Colonic mucosa (tissue), 4 donors: Measurements from ENCODE around the gene CCRL2. TPM values are rescaled to one million over a fixed set of nuclear protein-coding genes. Genes with fewer than 3 reads are reported as not detected.

Experiments used
- DNase-seq: peaks from one replicate; pipeline ENCODE4 v3.0.0-alpha.2; 2020
- H3K27ac ChIP-seq: fragments of 200-600 bp; one replicate; pipeline ENCODE4 v1.8.0; 2021
- H3K27me3 ChIP-seq: fragments of 200-600 bp; one replicate; pipeline ENCODE4 v1.8.0; 2021
- H3K36me3 ChIP-seq: fragments of 200-600 bp; one replicate; pipeline ENCODE4 v1.8.0; 2021
- H3K4me1 ChIP-seq: fragments of 200-600 bp; one replicate; pipeline ENCODE4 v1.8.0; 2021; ENCODE audit warnings: mild to moderate bottlenecking
- H3K4me3 ChIP-seq: fragments of 200-600 bp; one replicate; pipeline ENCODE4 v1.8.0; 2021
- H3K9ac ChIP-seq, 2 donors: one replicate each; pipeline ENCODE4 v1.7.0; 2013; ENCODE audit warnings: control low read depth in 2 of 2, low read depth in 2 of 2, low read length in 2 of 2
- H3K9me3 ChIP-seq: fragments of 200-600 bp; one replicate; pipeline ENCODE4 v1.8.0; 2021
- intact Hi-C: fragments of 100-400 bp; cut with DNase I; formaldehyde crosslinking; loops from one replicate; pipeline ENCODE4 v1.14.1; 2022
- total RNA-seq, 2 donors: library from RNA; stranded (reverse); fragmentation: NEBNext Ultra II Directional in 1 of 2; extraction: Animal tissue kit (Norgen Biotek cat#: 25700) in 1 of 2; gene quantifications; one replicate each; pipeline ENCODE4 v1.2.1, GENCODE V29; 2021
- TF ChIP-seq, protein P1 (sequence below): fragments of 200-600 bp; IDR thresholded peaks from one replicate; pipeline ENCODE4 v1.8.0; 2022; ENCODE audit warnings: antibody characterized with exemption, mild to moderate bottlenecking
- donor health status: healthy.
- donor health status: DM: no; HTN: no; CAD: no.
- donor health status: DM: no; HTN: no; CAD: no.

Gene CCRL2
- total RNA-seq, 2 donors from 2014 or later: 10.9 to 17.6 TPM

- Histone ChIP-seq H3K9ac (no peak overlapping the region), H3K27me3 (no peaks in the 10 kb centered on the region), H3K36me3 (no peaks in the 10 kb centered on the region), H3K4me3 (no peak overlapping the region), H3K4me1 (no peaks in the 10 kb centered on the region), H3K27ac (no peak overlapping the region), H3K9me3 (no peaks in the 10 kb centered on the region)
- intact Hi-C loops: no loop called here
- DNase-seq: no peak
- TF ChIP-seq, protein P1, sequence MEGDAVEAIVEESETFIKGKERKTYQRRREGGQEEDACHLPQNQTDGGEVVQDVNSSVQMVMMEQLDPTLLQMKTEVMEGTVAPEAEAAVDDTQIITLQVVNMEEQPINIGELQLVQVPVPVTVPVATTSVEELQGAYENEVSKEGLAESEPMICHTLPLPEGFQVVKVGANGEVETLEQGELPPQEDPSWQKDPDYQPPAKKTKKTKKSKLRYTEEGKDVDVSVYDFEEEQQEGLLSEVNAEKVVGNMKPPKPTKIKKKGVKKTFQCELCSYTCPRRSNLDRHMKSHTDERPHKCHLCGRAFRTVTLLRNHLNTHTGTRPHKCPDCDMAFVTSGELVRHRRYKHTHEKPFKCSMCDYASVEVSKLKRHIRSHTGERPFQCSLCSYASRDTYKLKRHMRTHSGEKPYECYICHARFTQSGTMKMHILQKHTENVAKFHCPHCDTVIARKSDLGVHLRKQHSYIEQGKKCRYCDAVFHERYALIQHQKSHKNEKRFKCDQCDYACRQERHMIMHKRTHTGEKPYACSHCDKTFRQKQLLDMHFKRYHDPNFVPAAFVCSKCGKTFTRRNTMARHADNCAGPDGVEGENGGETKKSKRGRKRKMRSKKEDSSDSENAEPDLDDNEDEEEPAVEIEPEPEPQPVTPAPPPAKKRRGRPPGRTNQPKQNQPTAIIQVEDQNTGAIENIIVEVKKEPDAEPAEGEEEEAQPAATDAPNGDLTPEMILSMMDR: no peak
These were observed 28.1 kb downstream of the CCRL2 start for GRCh38 chr3:46435081-46435726.

- DNase-seq: no peak
- Histone ChIP-seq H3K9me3 (no peaks in the 10 kb centered on the region), H3K4me3 (no peak overlapping the region), H3K27me3 (no peaks in the 10 kb centered on the region), H3K9ac (no peak overlapping the region), H3K27ac (no peak overlapping the region), H3K36me3 (no peaks in the 10 kb centered on the region), H3K4me1 (no peaks in the 10 kb centered on the region)
- intact Hi-C loops: no loop called here
- TF ChIP-seq, protein P1: no peak
These were observed 31.8 kb downstream of the CCRL2 start for GRCh38 chr3:46438831-46439230.

GRCh38 chr3:46440531-46441294 is 33.7 kb downstream of the CCRL2 start:
- Histone ChIP-seq H3K9ac (no peak overlapping the region), H3K27ac (no peak overlapping the region), H3K4me3 (no peak overlapping the region), H3K9me3 (no peaks in the 10 kb centered on the region), H3K36me3 (no peaks in the 10 kb centered on the region), H3K27me3 (no peaks in the 10 kb centered on the region), H3K4me1 (no peaks in the 10 kb centered on the region)
- TF ChIP-seq, protein P1: no peak
- intact Hi-C loops: no loop called here
- DNase-seq: no peak

- Histone ChIP-seq H3K27me3 (no peaks in the 10 kb centered on the region), H3K36me3 (no peaks in the 10 kb centered on the region), H3K4me1 (no peaks in the 10 kb centered on the region), H3K27ac (no peak overlapping the region), H3K9me3 (no peaks in the 10 kb centered on the region), H3K4me3 (no peak overlapping the region), H3K9ac (no peak overlapping the region)
- intact Hi-C loops: no loop called here
- DNase-seq: peak; percentile 64
- TF ChIP-seq, protein P1: no peak
These were observed 35.8 kb downstream of the CCRL2 start for GRCh38 chr3:46442576-46443530.

GRCh38 chr3:46447228-46447985 is 40.3 kb downstream of the CCRL2 start:
- Histone ChIP-seq H3K36me3 (no peaks in the 10 kb centered on the region), H3K27ac (no peak overlapping the region), H3K27me3 (no peaks in the 10 kb centered on the region), H3K4me1 (no peaks in the 10 kb centered on the region), H3K4me3 (no peak overlapping the region), H3K9me3 (no peaks in the 10 kb centered on the region), H3K9ac (no peak overlapping the region)
- DNase-seq: no peak
- TF ChIP-seq, protein P1: no peak
- intact Hi-C loops: no loop called here
